GM19463 (cell line): ENCODE data around the gene AP3D1.

ENCODE experiments used
- ATAC-seq: cut with Tn5 transposase; IDR thresholded peaks from one replicate; pipeline ENCODE4 v1.9.1; 2021; ENCODE audit warnings: mild to moderate bottlenecking, moderate library complexity; ENCODE audit not compliant: unreplicated experiment

Gene AP3D1

DNA sequence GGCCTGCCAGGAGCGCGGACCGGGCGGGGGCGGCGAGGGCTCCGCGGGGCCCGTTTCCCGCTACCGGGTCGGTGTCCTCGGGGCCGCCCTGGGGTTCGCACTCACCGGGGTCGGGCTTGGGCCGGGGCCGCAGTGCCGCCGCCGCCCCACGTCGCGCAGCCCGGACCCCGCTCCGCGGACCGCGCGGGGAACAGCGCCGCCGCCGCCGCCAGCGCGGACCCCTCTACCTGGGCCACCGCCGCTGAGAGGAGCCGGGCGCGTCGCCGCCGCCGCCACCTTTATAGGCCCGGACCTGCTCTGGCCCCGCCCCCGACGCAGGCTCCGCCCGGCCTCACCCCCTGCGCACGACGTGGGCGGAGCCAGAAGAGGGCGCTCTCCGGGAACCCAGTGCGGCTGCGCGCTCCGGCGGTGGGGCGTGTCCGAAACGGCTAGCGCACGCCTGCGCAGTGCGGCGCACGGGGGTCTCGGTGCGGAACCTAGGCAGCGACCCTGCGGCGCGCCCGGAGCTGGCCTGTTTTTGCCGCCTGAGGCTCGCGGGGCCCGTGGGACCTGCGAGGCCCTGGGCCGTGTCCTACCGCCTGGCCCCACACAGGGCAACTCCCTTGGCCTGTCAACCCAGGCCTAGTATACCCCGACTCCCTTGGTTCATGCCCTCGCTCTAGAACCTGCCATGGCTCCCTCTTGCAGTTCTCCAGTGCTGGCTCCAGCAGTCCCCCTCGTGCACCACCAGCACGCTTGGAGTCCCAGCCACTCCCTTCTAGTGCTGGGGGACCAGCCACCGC is 100.2 kb downstream of the AP3D1 start, which contains the start of gene MKNK2:
MKNK2 (minus strand) TSS at position 254 of the 782 bp plus-strand sequence. CDS start 393 bp downstream, outside the sequence.
- peak; percentile 49 for ATAC-seq
